HL-60/S4 treated with phorbol 12-myristate 13-acetate at 8.2 ng/mL for 4 days and 3 days (cell line): ENCODE data around the gene IFNL2.
"Not testable (repeated sequence)": the region's sequence is repeated elsewhere in the genome, so short reads cannot be mapped to it uniquely, and the experiment has no call there.

ENCODE experiments used
- in situ Hi-C: fragments of 300-500 bp; cut with MboI; formaldehyde crosslinking; loops from 2 replicates; pipeline ENCODE4 v1.15.0; 2022; ENCODE audit warnings: low sequenced_read_pairs

The IFNL2 gene

DNA sequence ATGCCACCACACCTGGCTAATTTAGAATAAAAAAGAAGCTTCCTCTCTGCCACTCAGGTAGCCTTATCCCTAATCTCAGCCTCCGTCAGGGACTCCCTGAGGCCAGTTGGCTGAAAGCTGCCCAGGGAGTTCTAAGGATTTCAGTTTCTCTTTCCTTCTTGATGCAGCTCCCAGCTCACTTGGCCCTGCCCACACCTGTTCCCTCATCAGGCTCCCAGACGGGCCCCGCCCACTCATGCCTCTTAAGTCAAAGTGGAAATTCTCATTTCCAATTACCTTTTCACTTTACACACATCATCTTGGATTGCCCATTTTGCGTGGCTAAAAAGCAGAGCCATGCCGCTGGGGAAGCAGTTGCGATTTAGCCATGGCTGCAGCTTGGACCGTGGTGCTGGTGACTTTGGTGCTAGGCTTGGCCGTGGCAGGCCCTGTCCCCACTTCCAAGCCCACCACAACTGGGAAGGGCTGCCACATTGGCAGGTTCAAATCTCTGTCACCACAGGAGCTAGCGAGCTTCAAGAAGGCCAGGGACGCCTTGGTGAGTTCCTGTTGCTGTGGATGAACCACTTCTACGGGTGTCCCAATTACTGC, 28.0 kb downstream of the IFNL2 start, which contains the start of gene IFNL1:
Gene IFNL1 (plus strand): TSS at position 353 of the 591 bp plus-strand sequence. CDS start 15 bp downstream, at position 368.
- in situ Hi-C loops = no loop called here

GRCh38 chr19:39296906-39297305, 28.7 kb downstream of the IFNL2 start:
- in situ Hi-C loops = no loop called here

DNA sequence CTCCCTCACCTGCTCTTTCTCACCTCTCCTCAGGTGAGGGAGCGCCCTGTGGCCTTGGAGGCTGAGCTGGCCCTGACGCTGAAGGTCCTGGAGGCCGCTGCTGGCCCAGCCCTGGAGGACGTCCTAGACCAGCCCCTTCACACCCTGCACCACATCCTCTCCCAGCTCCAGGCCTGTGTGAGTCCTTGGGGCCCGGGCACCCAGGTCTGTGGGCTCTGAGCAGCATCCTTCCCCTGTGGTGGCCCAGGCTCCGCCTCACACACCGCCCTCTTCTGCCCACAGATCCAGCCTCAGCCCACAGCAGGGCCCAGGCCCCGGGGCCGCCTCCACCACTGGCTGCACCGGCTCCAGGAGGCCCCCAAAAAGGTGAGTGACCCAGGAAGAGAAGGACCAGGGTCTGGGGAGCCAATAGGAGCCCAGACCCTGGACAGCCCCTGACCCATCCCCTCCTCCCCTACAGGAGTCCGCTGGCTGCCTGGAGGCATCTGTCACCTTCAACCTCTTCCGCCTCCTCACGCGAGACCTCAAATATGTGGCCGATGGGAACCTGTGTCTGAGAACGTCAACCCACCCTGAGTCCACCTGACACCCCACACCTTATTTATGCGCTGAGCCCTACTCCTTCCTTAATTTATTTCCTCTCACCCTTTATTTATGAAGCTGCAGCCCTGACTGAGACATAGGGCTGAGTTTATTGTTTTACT, 29.9 kb downstream of the IFNL2 start:
- in situ Hi-C loops = no loop called here

DNA sequence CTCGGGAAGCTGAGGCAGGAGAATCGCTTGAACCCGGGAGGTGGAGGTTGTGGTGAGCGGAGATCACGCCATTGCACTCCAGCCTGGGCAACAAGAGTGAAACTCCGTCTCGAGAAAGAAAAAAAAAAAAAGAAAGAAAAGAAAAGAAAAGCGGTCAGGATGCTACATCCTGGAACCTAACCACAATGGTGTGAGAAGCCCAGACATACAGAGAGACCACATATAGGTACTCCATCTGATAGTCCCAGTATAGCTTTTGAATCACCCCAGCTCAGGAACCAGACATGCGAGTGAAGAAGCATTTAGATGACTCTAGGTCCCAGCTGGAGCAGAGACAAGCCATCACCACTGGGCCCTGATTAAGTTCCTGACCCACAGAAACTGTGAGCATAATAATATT, 31.2 kb downstream of the IFNL2 start:
- in situ Hi-C loops = no loop called here

- in situ Hi-C loops = no loop called here
These were observed 31.6 kb downstream of the IFNL2 start for GRCh38 chr19:39299832-39300231.

DNA sequence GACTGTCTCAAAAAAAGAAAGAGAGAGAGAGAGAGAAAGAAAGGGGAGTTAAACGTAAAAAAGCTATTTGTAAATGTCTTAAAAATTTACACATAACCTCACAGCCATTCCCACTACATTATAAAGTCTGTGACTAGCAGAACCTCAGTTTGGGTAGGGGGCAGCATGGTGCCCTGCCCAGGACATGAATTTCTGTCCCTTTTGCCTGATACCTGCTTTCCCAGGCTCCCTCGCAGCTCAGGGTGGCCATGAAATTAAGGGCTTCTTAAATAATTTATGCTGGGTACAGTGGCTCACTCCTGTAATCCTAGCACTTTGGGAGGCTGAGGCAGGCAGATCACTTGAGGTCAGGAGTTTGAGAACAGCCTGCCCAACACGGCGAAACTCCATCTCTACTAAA, 32.8 kb downstream of the IFNL2 start:
- in situ Hi-C loops = no loop called here

GRCh38 chr19:39301562-39301961, 33.4 kb downstream of the IFNL2 start:
- in situ Hi-C loops = no loop called here

- in situ Hi-C loops = no loop called here
These were observed 35.4 kb downstream of the IFNL2 start for GRCh38 chr19:39303373-39304184.

DNA sequence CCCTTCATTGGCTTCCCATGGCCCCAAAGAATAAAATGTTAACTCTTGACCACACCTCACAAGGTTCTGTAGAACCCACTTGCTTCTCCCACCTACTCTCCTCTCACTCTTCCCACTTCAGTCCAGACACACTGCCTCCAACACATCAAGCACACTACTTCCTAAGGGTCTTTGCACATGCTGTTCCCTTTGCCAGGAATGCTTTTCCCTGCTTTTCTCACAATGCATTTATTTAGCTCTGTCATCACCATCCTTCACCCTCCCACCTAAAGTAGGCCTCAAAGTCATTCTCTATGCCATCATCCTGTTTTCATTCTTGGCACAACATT, 36.0 kb downstream of the IFNL2 start:
- in situ Hi-C loops = no loop called here

GRCh38 chr19:39304701-39305571, 36.7 kb downstream of the IFNL2 start:
- in situ Hi-C loops = no loop called here

- in situ Hi-C loops = no loop called here
These were observed 37.9 kb downstream of the IFNL2 start for GRCh38 chr19:39306075-39306474.

GRCh38 chr19:39307046-39307821, 39.0 kb downstream of the IFNL2 start:
- in situ Hi-C loops = no loop called here

DNA sequence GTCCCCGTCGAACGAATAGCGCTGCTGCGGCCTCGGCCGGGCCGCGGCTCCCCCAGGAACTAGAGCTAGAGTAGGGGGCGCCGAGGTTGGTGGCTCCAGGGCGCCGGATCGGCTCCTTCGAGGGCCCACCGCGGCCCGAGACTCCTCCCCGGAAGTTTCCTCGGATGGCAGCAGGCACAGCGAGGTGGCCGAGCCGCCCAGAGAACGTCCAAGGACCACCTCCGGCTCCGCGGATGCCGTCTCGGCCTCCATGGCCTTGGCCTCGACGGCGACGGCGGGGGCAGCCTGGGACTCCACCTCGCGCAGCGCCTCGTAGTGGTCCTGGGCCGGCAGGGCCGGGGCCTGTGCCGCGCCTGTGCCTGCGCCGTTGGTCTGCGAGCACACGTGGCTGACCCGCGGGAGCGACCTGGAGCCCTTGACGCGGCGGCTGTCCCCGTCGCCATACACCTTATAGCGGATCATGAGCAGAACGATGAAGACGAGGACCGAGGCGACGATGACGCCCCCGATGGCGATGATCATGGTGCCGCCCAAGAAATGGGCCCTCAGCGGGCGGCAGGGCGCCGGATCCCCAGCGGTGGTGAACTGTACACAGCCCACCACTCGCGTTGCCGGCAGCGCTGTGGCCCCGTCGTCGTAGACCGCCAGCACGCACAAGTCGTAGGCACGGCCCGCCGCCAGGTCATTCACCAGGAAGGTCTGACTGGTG, 39.8 kb downstream of the IFNL2 start:
- in situ Hi-C loops = no loop called here

DNA sequence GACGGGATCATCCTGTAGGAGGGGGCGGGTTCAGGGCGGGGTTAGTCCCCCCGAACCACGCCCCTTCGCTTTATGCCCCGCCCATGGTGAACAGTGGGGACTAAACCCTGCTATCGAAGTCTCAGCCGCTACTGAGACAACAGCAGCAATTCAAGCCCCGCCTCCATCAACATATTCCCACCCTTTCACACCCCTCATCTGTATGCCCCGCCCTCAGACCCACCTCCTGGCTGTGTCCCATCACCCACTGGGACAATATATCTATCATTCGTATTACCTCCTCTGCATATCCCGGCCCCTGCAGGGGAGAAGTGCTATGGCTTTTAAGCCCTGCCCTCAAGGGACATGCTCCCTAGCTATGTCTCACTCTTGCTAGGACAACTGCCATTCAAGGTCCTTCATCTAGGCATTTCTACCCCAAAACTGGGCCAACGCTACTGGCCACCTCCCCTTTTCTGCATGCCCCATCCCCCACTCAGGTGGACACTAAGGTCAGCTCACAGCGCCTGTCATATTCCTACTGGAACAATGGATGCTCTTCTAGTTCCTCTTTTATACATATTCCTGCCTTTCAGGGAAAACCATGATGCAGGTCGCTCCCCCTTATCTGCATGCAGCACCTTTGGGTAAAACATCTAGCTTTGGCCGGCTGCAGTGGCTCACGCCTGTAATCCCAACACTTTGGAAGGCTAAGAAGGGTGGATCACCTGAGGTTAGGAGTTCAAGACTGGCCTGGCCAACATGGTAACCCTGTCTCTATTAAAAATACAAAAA, 40.5 kb downstream of the IFNL2 start:
- in situ Hi-C loops = no loop called here

GRCh38 chr19:39309305-39309670, 41.1 kb downstream of the IFNL2 start:
- in situ Hi-C loops = not testable (repeated sequence)

DNA sequence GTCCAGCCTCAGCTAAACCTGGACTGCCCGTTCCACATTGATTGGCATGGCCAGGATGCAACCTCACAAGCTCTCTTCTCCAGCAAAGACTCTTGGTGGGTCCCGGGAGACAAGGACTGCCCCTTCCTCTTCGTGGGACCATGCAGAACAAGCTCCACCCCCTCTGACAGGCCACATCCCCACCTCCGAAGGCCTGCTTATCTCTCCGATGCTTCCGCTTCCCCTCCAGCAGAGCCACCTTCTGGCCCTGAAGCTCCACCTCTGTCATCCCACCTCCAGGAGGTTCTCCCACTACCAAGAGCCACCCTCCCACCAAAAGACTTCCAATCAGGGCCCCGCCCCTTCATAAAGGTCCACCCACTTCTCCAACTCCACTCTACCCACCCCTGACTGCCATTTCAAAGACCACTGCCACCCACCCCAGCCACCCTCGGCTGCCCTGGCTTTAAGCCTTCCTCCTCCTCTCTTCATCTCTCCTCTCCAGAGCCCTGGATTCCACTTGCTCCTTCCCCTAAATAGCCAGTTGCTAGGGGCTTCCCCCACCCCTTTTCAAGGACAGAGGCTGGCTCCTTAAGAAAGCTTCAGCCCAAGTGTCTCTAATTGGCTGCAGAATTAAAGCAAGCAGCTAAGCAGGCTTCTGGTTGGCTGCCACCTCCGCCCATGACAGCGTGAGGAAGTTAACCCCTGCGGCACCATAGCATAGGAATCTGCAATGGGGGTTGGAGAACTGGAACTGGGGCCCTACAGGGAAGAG, 42.5 kb downstream of the IFNL2 start:
- in situ Hi-C loops = no loop called here

DNA sequence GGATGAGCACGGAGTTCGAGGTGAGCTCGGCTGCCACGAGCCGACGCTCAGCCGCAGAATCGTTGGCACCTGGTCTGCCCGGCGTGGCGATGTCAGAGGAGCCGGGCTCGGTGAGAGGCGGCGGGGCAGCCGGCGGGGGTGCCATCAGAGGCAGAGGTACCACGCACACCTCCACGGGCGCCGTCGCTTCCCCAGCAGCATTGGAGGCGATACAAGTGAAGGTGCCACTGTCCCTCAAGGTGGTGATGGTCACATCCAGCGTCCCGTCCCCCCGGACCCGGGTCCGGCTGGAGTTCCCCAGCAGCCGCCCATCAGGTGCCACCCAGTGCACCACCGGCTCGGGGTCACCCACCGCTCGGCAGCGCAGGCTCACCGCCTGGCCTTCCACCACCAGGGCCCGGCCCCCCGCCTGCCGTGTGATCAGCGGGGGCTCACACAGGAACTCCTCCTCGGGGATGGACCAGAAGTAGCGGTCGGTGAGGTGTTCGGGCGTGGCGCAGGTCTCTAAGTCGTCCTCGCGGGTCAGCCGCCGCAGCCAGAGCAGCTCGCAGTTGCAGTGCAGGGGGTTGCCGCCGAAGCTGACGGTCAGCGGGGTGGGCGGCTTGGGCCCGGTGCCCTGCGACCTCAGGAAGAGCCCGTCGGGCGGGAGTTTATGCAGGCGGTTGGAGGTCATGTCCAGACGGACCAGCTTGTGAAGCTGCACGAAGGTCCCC, 46.0 kb downstream of the IFNL2 start:
- in situ Hi-C loops = no loop called here

DNA sequence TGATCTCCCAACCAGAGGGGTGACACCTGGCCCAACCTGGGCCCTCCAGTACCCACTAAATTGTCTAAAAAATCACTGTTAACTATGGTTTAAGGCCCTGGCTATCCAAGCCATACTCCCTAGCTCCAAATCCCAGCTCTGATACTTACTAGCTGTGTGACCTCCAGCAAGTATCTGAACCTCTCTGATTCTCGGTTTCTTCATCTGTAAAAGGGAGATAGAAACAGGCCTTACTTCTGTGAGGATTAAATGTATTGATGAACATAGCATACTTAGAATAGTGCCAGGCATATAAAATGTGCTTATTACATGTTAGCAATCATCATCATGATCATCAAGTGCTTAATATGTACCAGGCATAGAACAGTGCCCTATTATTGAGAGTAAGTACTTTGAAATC, 47.7 kb downstream of the IFNL2 start:
- in situ Hi-C loops = no loop called here
